BLaER1 (cell line): ENCODE results near the gene ERP27.

Experiments
- H3K27ac ChIP-seq: shearing (Covaris generic); formaldehyde crosslinking; 2 replicates; pipeline ENCODE4 v1.8.1; 2022
- H3K27me3 ChIP-seq: shearing (Covaris generic); formaldehyde crosslinking; 2 replicates; pipeline ENCODE4 v1.8.1; 2022
- H3K36me3 ChIP-seq: shearing (Covaris generic); formaldehyde crosslinking; 2 replicates; pipeline ENCODE4 v1.8.1; 2022
- H3K4me1 ChIP-seq: shearing (Covaris generic); formaldehyde crosslinking; 2 replicates; pipeline ENCODE4 v1.8.1; 2022
- H3K4me2 ChIP-seq: shearing (Covaris generic); formaldehyde crosslinking; 2 replicates; pipeline ENCODE4 v1.8.1; 2022
- H3K4me3 ChIP-seq: shearing (Covaris generic); formaldehyde crosslinking; 2 replicates; pipeline ENCODE4 v1.8.1; 2022
- H3K9ac ChIP-seq: shearing (Covaris generic); formaldehyde crosslinking; 2 replicates; pipeline ENCODE4 v1.8.1; 2022
- H3K9me3 ChIP-seq: shearing (Covaris generic); formaldehyde crosslinking; 2 replicates; pipeline ENCODE4 v1.8.1; 2022
- H4K20me1 ChIP-seq: shearing (Covaris generic); formaldehyde crosslinking; 2 replicates; pipeline ENCODE4 v1.8.1; 2022
- Cebpa-rat ChIP-seq: shearing (Covaris generic); IDR thresholded peaks from 2 replicates; pipeline ENCODE4 v1.8.1; 2022

Gene ERP27

GRCh38 chr12:14896521-14897169 lies 41.7 kb downstream of the ERP27 start:
- TF ChIP-seq Cebpa-rat = no peak
- no peaks in the 10 kb centered on the region for H3K9me3 ChIP-seq
- H3K4me3 ChIP-seq = no peak overlapping the region
- H3K36me3 ChIP-seq = no peaks in the 10 kb centered on the region
- no peak overlapping the region for H3K4me2 ChIP-seq
- no peaks in the 10 kb centered on the region for H4K20me1 ChIP-seq
- no peaks in the 10 kb centered on the region for H3K27me3 ChIP-seq
- H3K4me1 ChIP-seq = no peaks in the 10 kb centered on the region
- no peak overlapping the region for H3K9ac ChIP-seq
- no peak overlapping the region for H3K27ac ChIP-seq

- no peak overlapping the region for H3K4me3 ChIP-seq
- no peak overlapping the region for H3K9ac ChIP-seq
- no peaks in the 10 kb centered on the region for H3K27me3 ChIP-seq
- H4K20me1 ChIP-seq = no peaks in the 10 kb centered on the region
- no peak overlapping the region for H3K4me2 ChIP-seq
- no peak for TF ChIP-seq Cebpa-rat
- no peak overlapping the region for H3K27ac ChIP-seq
- H3K36me3 ChIP-seq = no peaks in the 10 kb centered on the region
- no peaks in the 10 kb centered on the region for H3K9me3 ChIP-seq
- no peaks in the 10 kb centered on the region for H3K4me1 ChIP-seq
Measured at GRCh38 chr12:14893506-14894250, 44.7 kb downstream of the ERP27 start.

GRCh38 chr12:14892726-14893505 lies 45.4 kb downstream of the ERP27 start:
- no peaks in the 10 kb centered on the region for H3K9me3 ChIP-seq
- no peaks in the 10 kb centered on the region for H3K36me3 ChIP-seq
- H3K4me1 ChIP-seq = no peaks in the 10 kb centered on the region
- H3K27me3 ChIP-seq = no peaks in the 10 kb centered on the region
- H3K4me3 ChIP-seq = no peak overlapping the region
- H3K27ac ChIP-seq = no peak overlapping the region
- no peak for TF ChIP-seq Cebpa-rat
- H3K9ac ChIP-seq = no peak overlapping the region
- no peak overlapping the region for H3K4me2 ChIP-seq
- no peaks in the 10 kb centered on the region for H4K20me1 ChIP-seq

GRCh38 chr12:14890701-14891100 lies 47.6 kb downstream of the ERP27 start:
- Histone ChIP-seq H3K4me2 (no peak overlapping the region), H3K27ac (no peak overlapping the region), H3K27me3 (no peaks in the 10 kb centered on the region), H3K9me3 (no peaks in the 10 kb centered on the region), H3K36me3 (no peaks in the 10 kb centered on the region), H4K20me1 (no peaks in the 10 kb centered on the region), H3K4me3 (no peak overlapping the region), H3K9ac (no peak overlapping the region), H3K4me1 (no peaks in the 10 kb centered on the region)
- no peak for TF ChIP-seq Cebpa-rat

GRCh38 chr12:14886271-14886670 lies 52.1 kb downstream of the ERP27 start:
- TF ChIP-seq Cebpa-rat = no peak
- Histone ChIP-seq H4K20me1 (no peaks in the 10 kb centered on the region), H3K9ac (no peak overlapping the region), H3K27ac (no peak overlapping the region), H3K4me2 (no peak overlapping the region), H3K27me3 (no peaks in the 10 kb centered on the region), H3K4me3 (no peak overlapping the region), H3K36me3 (no peaks in the 10 kb centered on the region), H3K4me1 (peaks cover 26% of the 10 kb centered on the region), H3K9me3 (no peaks in the 10 kb centered on the region)

- no peaks in the 10 kb centered on the region for H3K36me3 ChIP-seq
- no peaks in the 10 kb centered on the region for H4K20me1 ChIP-seq
- no peak for TF ChIP-seq Cebpa-rat
- no peak within 1 kb of the TSS for H3K27ac ChIP-seq
- H3K27me3 ChIP-seq = no peaks in the 10 kb centered on the region
- H3K9me3 ChIP-seq = no peaks in the 10 kb centered on the region; the same call in 1 of the 2 replicates
- no peak within 1 kb of the TSS for H3K9ac ChIP-seq
- no peak within 1 kb of the TSS for H3K4me3 ChIP-seq
- peak within 1 kb of the TSS; percentile 67 for H3K4me2 ChIP-seq
- peaks cover 31% of the 10 kb centered on the region for H3K4me1 ChIP-seq
Measured at GRCh38 chr12:14885718-14886221, 52.6 kb downstream of the ERP27 start, which contains the start of gene MGP. Gene MGP, minus strand, starts transcription at chr12:14885854. Its CDS starts 63 bp downstream, at chr12:14885791.

GRCh38 chr12:14884458-14884878 lies 53.9 kb downstream of the ERP27 start:
- Histone ChIP-seq H3K36me3 (no peaks in the 10 kb centered on the region), H3K27me3 (no peaks in the 10 kb centered on the region), H3K27ac (no peak overlapping the region), H3K9ac (no peak overlapping the region), H3K4me2 (peak overlapping the region; percentile 67), H3K4me3 (no peak overlapping the region), H3K4me1 (peaks cover 35% of the 10 kb centered on the region), H3K9me3 (no peaks in the 10 kb centered on the region; the same call in 1 of the 2 replicates), H4K20me1 (no peaks in the 10 kb centered on the region)
- TF ChIP-seq Cebpa-rat = no peak

- Histone ChIP-seq H3K27me3 (no peaks in the 10 kb centered on the region), H3K9me3 (no peaks in the 10 kb centered on the region; the same call in 1 of the 2 replicates), H3K9ac (no peak overlapping the region), H3K4me3 (no peak overlapping the region), H3K4me1 (peaks cover 35% of the 10 kb centered on the region), H3K4me2 (peak overlapping the region; percentile 67), H4K20me1 (no peaks in the 10 kb centered on the region), H3K36me3 (no peaks in the 10 kb centered on the region), H3K27ac (no peak overlapping the region)
- no peak for TF ChIP-seq Cebpa-rat
Measured at GRCh38 chr12:14883686-14884085, 54.7 kb downstream of the ERP27 start.

- no peaks in the 10 kb centered on the region for H4K20me1 ChIP-seq
- no peaks in the 10 kb centered on the region; the same call in 1 of the 2 replicates for H3K9me3 ChIP-seq
- H3K4me3 ChIP-seq = no peak overlapping the region
- H3K27ac ChIP-seq = 0 out of 2 replicates have a peak overlapping the region, but pooled peaks have one; percentile 36
- no peak overlapping the region for H3K9ac ChIP-seq
- H3K27me3 ChIP-seq = no peaks in the 10 kb centered on the region
- no peaks in the 10 kb centered on the region for H3K36me3 ChIP-seq
- H3K4me2 ChIP-seq = peak overlapping the region; percentile 54
- TF ChIP-seq Cebpa-rat = no peak
- peaks cover 35% of the 10 kb centered on the region for H3K4me1 ChIP-seq
Measured at GRCh38 chr12:14880890-14881453, 57.4 kb downstream of the ERP27 start.
